Hepatocyte (in vitro differentiated cells): ENCODE measurements around the gene KATNB1. TPM values are rescaled to one million over a fixed set of nuclear protein-coding genes. Genes with fewer than 3 reads are reported as not detected.

Source experiments
- DNase-seq: peaks from one replicate; pipeline ENCODE4 v3.0.0-alpha.2; 2016; ENCODE audit warnings: low spot score
- H2AFZ ChIP-seq: fragments of 200-600 bp; sonication (generic); 2 replicates; pipeline ENCODE4 v1.6.0; 2016; ENCODE audit warnings: antibody characterized with exemption, mild to moderate bottlenecking
- H3K27ac ChIP-seq: fragments of 200-600 bp; sonication (generic); 2 replicates; pipeline ENCODE4 v1.5.1; 2016; ENCODE audit warnings: mild to moderate bottlenecking
- H3K27me3 ChIP-seq: fragments of 200-600 bp; sonication (generic); 2 replicates; pipeline ENCODE4 v1.6.1; 2016
- H3K36me3 ChIP-seq: fragments of 200-600 bp; sonication (generic); replicated peaks from 2 replicates; pipeline ENCODE4 v1.5.1; 2016; ENCODE audit warnings: low read depth; ENCODE audit not compliant: insufficient read depth
- H3K4me1 ChIP-seq: fragments of 200-600 bp; sonication (generic); 2 replicates; pipeline ENCODE4 v1.5.1; 2016; ENCODE audit warnings: mild to moderate bottlenecking, moderate library complexity; ENCODE audit not compliant: insufficient read depth
- H3K4me2 ChIP-seq: fragments of 200-600 bp; sonication (generic); 2 replicates; pipeline ENCODE4 v1.6.0; 2016
- H3K4me3 ChIP-seq: fragments of 200-600 bp; sonication (generic); 2 replicates; pipeline ENCODE4 v1.5.1; 2016; ENCODE audit warnings: mild to moderate bottlenecking
- H3K79me2 ChIP-seq: fragments of 200-600 bp; sonication (generic); 2 replicates; pipeline ENCODE4 v1.6.0; 2017; ENCODE audit warnings: mild to moderate bottlenecking
- H3K9me2 ChIP-seq: fragments of 200-600 bp; sonication (generic); replicated peaks from 2 replicates; pipeline ENCODE4 v1.6.0; 2017; ENCODE audit warnings: mild to moderate bottlenecking; ENCODE audit not compliant: insufficient read depth
- H3K9me3 ChIP-seq: fragments of 200-600 bp; sonication (generic); 2 replicates; pipeline ENCODE4 v1.5.1; 2016; ENCODE audit warnings: low read depth, mild to moderate bottlenecking
- H4K20me1 ChIP-seq: fragments of 200-600 bp; sonication (generic); 2 replicates; pipeline ENCODE4 v1.6.0; 2016; ENCODE audit warnings: mild to moderate bottlenecking; ENCODE audit not compliant: insufficient read depth, poor library complexity, severe bottlenecking
- EZH2 ChIP-seq: fragments of 200-600 bp; sonication (generic); IDR thresholded peaks from 2 replicates; pipeline ENCODE4 v1.6.1; 2016; ENCODE audit warnings: antibody characterized with exemption, mild to moderate bottlenecking, borderline replicate concordance
- EZH2phosphoT487 ChIP-seq: fragments of 200-600 bp; sonication (generic); IDR thresholded peaks from one replicate; pipeline ENCODE4 v1.6.1; 2018; ENCODE audit warnings: antibody characterized with exemption, mild to moderate bottlenecking, low read depth, moderate library complexity; ENCODE audit not compliant: unreplicated experiment, severe bottlenecking
- WGBS: methylation state at CpG from one replicate; pipeline ENCODE4 v1.1.6; 2016; ENCODE audit warnings: low lambda C conversion rate; ENCODE audit errors: missing lambda C conversion rate; 5-methylcytosine and 5-hydroxymethylcytosine counted together
- polyA plus RNA-seq: library from polyadenylated mRNA; unstranded; fragments of >200 nt; fragmentation: Nextera tagmentation; extraction: Ambion mirVana; gene quantifications from 2 replicates; pipeline ENCODE4 v1.2.1, GENCODE V29; 2016
- total RNA-seq: library from RNA; depleted of rRNA; stranded (reverse); fragments of >200 nt; gene quantifications from 2 replicates; pipeline ENCODE4 v1.2.3, GENCODE V29; 2014
- TF ChIP-seq, protein P1 (sequence below): fragments of 200-600 bp; sonication (generic); IDR thresholded peaks from 2 replicates; pipeline ENCODE4 v1.5.1; 2016; ENCODE audit warnings: antibody characterized with exemption, mild to moderate bottlenecking; ENCODE audit not compliant: poor library complexity

The KATNB1 gene
- total and polyA plus RNA-seq, 2 experiments from 2014 or later, result 12.3 to 15.3 TPM

DNA sequence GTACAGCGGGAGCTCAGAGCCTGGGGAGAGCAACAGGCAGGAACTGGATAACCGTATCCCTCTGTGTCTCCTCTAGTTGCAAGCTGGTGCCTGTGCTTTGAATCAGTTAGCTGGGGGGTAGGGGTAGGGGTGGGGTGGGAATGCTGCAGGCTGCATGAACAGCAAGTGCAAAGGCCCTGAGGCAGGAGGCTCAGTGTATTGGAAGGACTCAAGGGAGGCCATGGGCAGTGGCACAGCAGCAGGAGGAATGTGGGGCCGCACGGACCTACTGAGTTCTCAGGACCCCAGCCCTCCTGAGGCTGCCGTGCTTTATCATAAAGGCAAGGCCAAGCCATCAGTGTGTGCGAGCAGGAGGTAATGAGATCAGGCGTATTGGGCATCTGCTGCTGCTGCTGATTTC, 3.3 kb downstream of the KATNB1 start:
- Histone ChIP-seq H3K9me3 (no peaks in the 10 kb centered on the region), H3K79me2 (no peaks in the 10 kb centered on the region), H3K4me1 (peaks cover 19% of the 10 kb centered on the region), H3K4me3 (no peak overlapping the region), H3K9me2 (no peaks in the 10 kb centered on the region), H3K4me2 (no peak overlapping the region), H2AFZ (no peak overlapping the region), H3K27me3 (no peaks in the 10 kb centered on the region), H3K27ac (no peak overlapping the region), H3K36me3 (no peaks in the 10 kb centered on the region), H4K20me1 (no peaks in the 10 kb centered on the region)
- WGBS, result 94% methylated on average over 7 of the region's 7 CpGs
- TF ChIP-seq EZH2 (no peak), EZH2phosphoT487 (no peak)
- TF ChIP-seq, protein P1, sequence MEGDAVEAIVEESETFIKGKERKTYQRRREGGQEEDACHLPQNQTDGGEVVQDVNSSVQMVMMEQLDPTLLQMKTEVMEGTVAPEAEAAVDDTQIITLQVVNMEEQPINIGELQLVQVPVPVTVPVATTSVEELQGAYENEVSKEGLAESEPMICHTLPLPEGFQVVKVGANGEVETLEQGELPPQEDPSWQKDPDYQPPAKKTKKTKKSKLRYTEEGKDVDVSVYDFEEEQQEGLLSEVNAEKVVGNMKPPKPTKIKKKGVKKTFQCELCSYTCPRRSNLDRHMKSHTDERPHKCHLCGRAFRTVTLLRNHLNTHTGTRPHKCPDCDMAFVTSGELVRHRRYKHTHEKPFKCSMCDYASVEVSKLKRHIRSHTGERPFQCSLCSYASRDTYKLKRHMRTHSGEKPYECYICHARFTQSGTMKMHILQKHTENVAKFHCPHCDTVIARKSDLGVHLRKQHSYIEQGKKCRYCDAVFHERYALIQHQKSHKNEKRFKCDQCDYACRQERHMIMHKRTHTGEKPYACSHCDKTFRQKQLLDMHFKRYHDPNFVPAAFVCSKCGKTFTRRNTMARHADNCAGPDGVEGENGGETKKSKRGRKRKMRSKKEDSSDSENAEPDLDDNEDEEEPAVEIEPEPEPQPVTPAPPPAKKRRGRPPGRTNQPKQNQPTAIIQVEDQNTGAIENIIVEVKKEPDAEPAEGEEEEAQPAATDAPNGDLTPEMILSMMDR, result no peak
- DNase-seq, result no peak

DNA sequence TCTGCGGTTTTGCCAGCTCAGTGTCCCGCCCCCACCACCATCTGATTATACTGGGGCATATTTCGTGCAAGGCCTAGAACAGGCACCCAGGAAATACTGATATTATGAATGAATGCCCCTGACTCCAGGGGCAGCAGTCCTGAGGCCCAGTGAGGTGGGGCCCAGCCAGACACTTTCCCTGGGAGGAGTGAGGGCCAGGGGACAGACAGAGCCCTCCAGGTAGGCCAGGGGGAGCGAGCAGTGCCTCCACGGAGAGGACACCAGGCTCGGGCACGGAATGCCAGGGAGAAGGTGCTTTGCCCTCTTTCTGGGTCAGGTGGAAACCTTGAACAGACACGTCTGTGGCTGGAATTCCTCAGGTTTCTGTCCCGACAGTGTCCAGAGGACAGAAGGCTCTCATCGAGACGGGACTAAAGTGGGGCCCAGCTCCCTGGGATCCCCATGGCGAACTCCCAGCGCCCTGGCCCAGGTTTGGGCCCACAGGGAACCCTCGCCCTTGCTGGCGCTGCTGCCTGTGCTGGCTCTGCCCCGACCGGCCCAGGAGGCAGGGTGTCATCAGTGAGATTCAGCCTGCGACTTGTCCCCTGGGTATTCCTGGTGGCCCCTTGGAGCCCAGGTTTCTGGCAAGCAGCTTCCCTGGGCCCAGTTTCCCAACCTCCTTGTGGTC, 4.3 kb downstream of the KATNB1 start:
- H4K20me1 ChIP-seq, result no peaks in the 10 kb centered on the region
- no peak overlapping the region for H2AFZ ChIP-seq
- H3K4me1 ChIP-seq, result peaks cover 13% of the 10 kb centered on the region
- no peaks in the 10 kb centered on the region for H3K9me2 ChIP-seq
- H3K27ac ChIP-seq, result no peak overlapping the region
- WGBS, result 97% methylated on average over 18 of the region's 18 CpGs
- TF ChIP-seq, protein P1, result no peak
- TF ChIP-seq EZH2phosphoT487, result no peak
- no peak for TF ChIP-seq EZH2
- H3K36me3 ChIP-seq, result no peaks in the 10 kb centered on the region
- H3K9me3 ChIP-seq, result no peaks in the 10 kb centered on the region
- H3K4me2 ChIP-seq, result no peak overlapping the region
- DNase-seq, result no peak
- no peaks in the 10 kb centered on the region for H3K27me3 ChIP-seq
- no peak overlapping the region for H3K4me3 ChIP-seq
- H3K79me2 ChIP-seq, result no peaks in the 10 kb centered on the region

DNA sequence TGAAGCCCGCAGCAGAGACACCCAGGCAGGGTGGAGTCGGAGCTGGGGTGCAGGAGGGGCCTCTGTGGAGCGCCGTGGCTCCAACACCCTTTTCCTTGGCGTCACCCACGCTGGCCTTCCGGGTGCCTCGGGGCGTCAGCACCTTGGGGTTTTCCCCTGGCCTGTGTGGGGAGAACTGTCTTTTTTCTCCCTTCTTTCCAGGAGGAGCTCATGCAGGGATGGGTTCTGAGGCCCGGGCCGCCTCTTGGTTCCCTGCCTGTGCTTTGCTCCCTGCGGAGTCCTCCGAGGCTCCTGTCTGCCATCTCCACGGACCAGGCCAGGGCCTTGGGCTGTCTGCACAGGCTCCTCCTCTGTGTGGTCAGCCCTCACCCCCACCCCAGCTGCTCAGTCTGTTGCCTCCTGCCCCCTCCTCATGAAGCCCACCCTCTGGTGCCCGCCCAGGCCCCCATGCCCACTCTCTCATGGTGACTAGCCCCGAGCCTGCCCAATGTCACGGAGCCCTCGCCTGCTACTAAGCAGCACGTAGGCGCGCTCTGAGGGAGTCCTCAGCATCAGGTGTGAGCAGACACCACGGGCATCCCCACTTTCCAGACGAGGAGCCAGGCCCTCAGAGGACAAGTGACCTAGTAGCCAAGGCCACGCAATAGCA, 5.0 kb downstream of the KATNB1 start:
- H3K9me3 ChIP-seq, result no peaks in the 10 kb centered on the region
- no peaks in the 10 kb centered on the region for H4K20me1 ChIP-seq
- H2AFZ ChIP-seq, result no peak overlapping the region
- peaks cover 13% of the 10 kb centered on the region for H3K4me1 ChIP-seq
- H3K9me2 ChIP-seq, result no peaks in the 10 kb centered on the region
- H3K4me3 ChIP-seq, result no peak overlapping the region
- no peak overlapping the region for H3K27ac ChIP-seq
- H3K27me3 ChIP-seq, result no peaks in the 10 kb centered on the region
- H3K79me2 ChIP-seq, result no peaks in the 10 kb centered on the region
- no peak overlapping the region for H3K4me2 ChIP-seq
- no peaks in the 10 kb centered on the region for H3K36me3 ChIP-seq
- DNase-seq, result no peak
- TF ChIP-seq EZH2phosphoT487, result no peak
- no peak for TF ChIP-seq EZH2
- TF ChIP-seq, protein P1, result no peak
- WGBS, result 95% methylated on average over 23 of the region's 24 CpGs
